NCI-H2107 treated with DMSO at 0.1 percent for 48 hours (cell line): ENCODE data around the gene DCAF6.

Experiments
- DNase-seq: peaks from one replicate; lab custom pipeline; 2025; ENCODE audit not compliant: unreplicated experiment; lab: John Stamatoyannopoulos, UW

DCAF6 gene

GRCh38 chr1:168098534-168099320 lies 162.2 kb downstream of the DCAF6 start:
- no peak for DNase-seq

GRCh38 chr1:168099337-168099801 lies 162.9 kb downstream of the DCAF6 start:
- no peak for DNase-seq

GRCh38 chr1:168100315-168101002 lies 164.0 kb downstream of the DCAF6 start:
- DNase-seq = no peak

- DNase-seq = no peak
Observed at GRCh38 chr1:168101336-168101735, 164.9 kb downstream of the DCAF6 start.

- no peak for DNase-seq
Observed at GRCh38 chr1:168102487-168102886, 166.0 kb downstream of the DCAF6 start.

GRCh38 chr1:168104535-168104934 lies 168.1 kb downstream of the DCAF6 start:
- DNase-seq = no peak

- no peak for DNase-seq
Observed at GRCh38 chr1:168105846-168106245, 169.4 kb downstream of the DCAF6 start.

- no peak for DNase-seq
Observed at GRCh38 chr1:168106274-168106673, 169.8 kb downstream of the DCAF6 start.

- no peak for DNase-seq
Observed at GRCh38 chr1:168110896-168111545, 174.5 kb downstream of the DCAF6 start.

GRCh38 chr1:168112673-168113305 lies 176.3 kb downstream of the DCAF6 start:
- peak; percentile 97 for DNase-seq

- DNase-seq = peak; percentile 55
Observed at GRCh38 chr1:168114845-168115244, 178.4 kb downstream of the DCAF6 start.

GRCh38 chr1:168116327-168116799 lies 179.9 kb downstream of the DCAF6 start:
- peak; percentile 98 for DNase-seq

GRCh38 chr1:168119750-168120149 lies 183.3 kb downstream of the DCAF6 start:
- DNase-seq = no peak

GRCh38 chr1:168121401-168122011 lies 185.0 kb downstream of the DCAF6 start:
- no peak for DNase-seq

GRCh38 chr1:168125051-168125450 lies 188.6 kb downstream of the DCAF6 start:
- no peak for DNase-seq
